Measurements from ENCODE around the gene TMEM171. TPM values are rescaled to one million over a fixed set of nuclear protein-coding genes. Genes with fewer than 3 reads are reported as not detected.

Gene TMEM171
- total RNA-seq (under 1 TPM in 1 of 5 donors, not detected in 4; 0.47 TPM), total RNA-seq (0 to 1.4 (median 0.16) reads per million in 29 experiments)
- total RNA-seq (2013), result 2.3 TPM

GRCh38 chr5:73120222-73121118 is at the start of gene TMEM171:
Gene TMEM171 (plus strand): TSS chr5:73120575. CDS start chr5:73123374, 2,799 bp downstream.
- H3K27ac ChIP-seq (ENCODE audit: low read length), result no peak within 1 kb of the TSS
- DNase-seq (no peak), ATAC-seq (replicated peaks in 1 of 4) (peak in 1 of 4 experiments; percentile 22)
- 3% methylated on average over 88 of the region's 94 CpGs for WGBS (ENCODE audit: insufficient coverage)
- H3K36me3 Mint-ChIP-seq, result no peaks in the 10 kb centered on the region
- peaks cover 20 to 31% (median 27%) of the 10 kb centered on the region in 3 donors for H3K4me1 Mint-ChIP-seq
- CTCF ChIA-PET, result interaction anchor here in 1 of 2 donors (0.5 kb wide), 1 partner anchor 1564 kb away, joined by 3 read pairs; no protein-coding TSS in a partner anchor
- H3K27me3 Mint-ChIP-seq, result peaks cover 51 to 74% of the 10 kb centered on the region in 2 donors
- no peaks in the 10 kb centered on the region for H3K9me3 Mint-ChIP-seq
- peak within 1 kb of the TSS in 1 of 2 donors; percentile 42 for H3K4me3 ChIP-seq (ENCODE audit: control insufficient read depth in 1 of 2, extremely low read depth in 1 of 2, low read length in 1 of 2)
- POLR2A ChIA-PET, result no interaction called here
- H3K9me3 ChIP-seq, result no peaks in the 10 kb centered on the region
- peaks cover 2 to 20% of the 10 kb centered on the region in 2 experiments for H3K4me1 ChIP-seq (ENCODE audit: control insufficient read depth in 1 of 2, extremely low read depth in 1 of 2, insufficient read depth in 2 of 2, low read length in 2 of 2)
- peak within 1 kb of the TSS; percentile 49 to 63 (median 54) for H3K4me3 Mint-ChIP-seq
- H3K27me3 ChIP-seq (replicated peaks in 1 of 2; ENCODE audit: control insufficient read depth in 2 of 2, extremely low read depth in 1 of 2, insufficient read depth in 2 of 2, low read length in 1 of 2), result peaks cover 21 to 28% of the 10 kb centered on the region in 2 experiments
- H3K36me3 ChIP-seq (ENCODE audit: control insufficient read depth in 2 of 2, extremely low read depth in 1 of 2, insufficient read depth in 1 of 2, low read length in 1 of 2), result no peaks in the 10 kb centered on the region
- no peak within 1 kb of the TSS for H3K27ac Mint-ChIP-seq

- no peaks in the 10 kb centered on the region for H3K36me3 ChIP-seq (ENCODE audit: control insufficient read depth in 2 of 2, extremely low read depth in 1 of 2, insufficient read depth in 1 of 2, low read length in 1 of 2)
- CTCF ChIA-PET, result no interaction called here
- Mint-ChIP-seq H3K27ac (no peak overlapping the region), H3K9me3 (no peaks in the 10 kb centered on the region), H3K4me3 (no peak overlapping the region), H3K27me3 (peaks cover 0 to 7% of the 10 kb centered on the region in 2 donors), H3K4me1 (no peaks in the 10 kb centered on the region), H3K36me3 (no peaks in the 10 kb centered on the region)
- DNase-seq (no peak), ATAC-seq (replicated peaks in 1 of 4) (no peak)
- H3K4me1 ChIP-seq (ENCODE audit: control insufficient read depth in 1 of 2, extremely low read depth in 1 of 2, insufficient read depth in 2 of 2, low read length in 2 of 2), result no peaks in the 10 kb centered on the region
- POLR2A ChIA-PET, result no interaction called here
- no CpG with 5 or more reads among the region's 4 CpGs for WGBS (ENCODE audit: insufficient coverage)
- H3K27me3 ChIP-seq (replicated peaks in 1 of 2; ENCODE audit: control insufficient read depth in 2 of 2, extremely low read depth in 1 of 2, insufficient read depth in 2 of 2, low read length in 1 of 2), result no peaks in the 10 kb centered on the region
- H3K4me3 ChIP-seq (ENCODE audit: control insufficient read depth in 1 of 2, extremely low read depth in 1 of 2, low read length in 1 of 2), result no peak overlapping the region
- no peaks in the 10 kb centered on the region for H3K9me3 ChIP-seq
- no peak overlapping the region for H3K27ac ChIP-seq (ENCODE audit: low read length)
Measured at GRCh38 chr5:73081093-73081492, 39.3 kb upstream of the TMEM171 start.

GRCh38 chr5:73088026-73088425 is 32.3 kb upstream of the TMEM171 start:
- Histone ChIP-seq H3K36me3 (ENCODE audit: control insufficient read depth in 2 of 2, extremely low read depth in 1 of 2, insufficient read depth in 1 of 2, low read length in 1 of 2) (no peaks in the 10 kb centered on the region), H3K4me1 (ENCODE audit: control insufficient read depth in 1 of 2, extremely low read depth in 1 of 2, insufficient read depth in 2 of 2, low read length in 2 of 2) (no peaks in the 10 kb centered on the region), H3K27ac (ENCODE audit: low read length) (no peak overlapping the region), H3K4me3 (ENCODE audit: control insufficient read depth in 1 of 2, extremely low read depth in 1 of 2, low read length in 1 of 2) (no peak overlapping the region), H3K27me3 (replicated peaks in 1 of 2; ENCODE audit: control insufficient read depth in 2 of 2, extremely low read depth in 1 of 2, insufficient read depth in 2 of 2, low read length in 1 of 2) (no peaks in the 10 kb centered on the region), H3K9me3 (no peaks in the 10 kb centered on the region)
- no peak overlapping the region for H3K27ac Mint-ChIP-seq
- H3K9me3 Mint-ChIP-seq, result no peaks in the 10 kb centered on the region
- no peak overlapping the region for H3K4me3 Mint-ChIP-seq
- ChIA-PET CTCF (interaction anchor here in 1 of 2 donors (0.6 kb wide), 1 partner anchor 1864 kb away, joined by 3 read pairs; no protein-coding TSS in a partner anchor), POLR2A (no interaction called here)
- H3K27me3 Mint-ChIP-seq, result peaks cover 3 to 16% of the 10 kb centered on the region in 2 donors
- ATAC-seq (replicated peaks in 1 of 4) (no peak), DNase-seq (no peak)
- WGBS (ENCODE audit: insufficient coverage), result no CpG with 5 or more reads among the region's 4 CpGs
- no peaks in the 10 kb centered on the region for H3K4me1 Mint-ChIP-seq
- no peaks in the 10 kb centered on the region for H3K36me3 Mint-ChIP-seq

- H3K4me1 Mint-ChIP-seq, result peaks cover 0 to 2% (median 0%) of the 10 kb centered on the region in 3 donors
- H3K4me3 Mint-ChIP-seq, result no peak overlapping the region
- ATAC-seq (replicated peaks in 1 of 4) (no peak), DNase-seq (no peak)
- Histone ChIP-seq H3K36me3 (ENCODE audit: control insufficient read depth in 2 of 2, extremely low read depth in 1 of 2, insufficient read depth in 1 of 2, low read length in 1 of 2) (no peaks in the 10 kb centered on the region), H3K27me3 (replicated peaks in 1 of 2; ENCODE audit: control insufficient read depth in 2 of 2, extremely low read depth in 1 of 2, insufficient read depth in 2 of 2, low read length in 1 of 2) (no peaks in the 10 kb centered on the region), H3K4me3 (ENCODE audit: control insufficient read depth in 1 of 2, extremely low read depth in 1 of 2, low read length in 1 of 2) (no peak overlapping the region), H3K27ac (ENCODE audit: low read length) (no peak overlapping the region), H3K9me3 (no peaks in the 10 kb centered on the region), H3K4me1 (ENCODE audit: control insufficient read depth in 1 of 2, extremely low read depth in 1 of 2, insufficient read depth in 2 of 2, low read length in 2 of 2) (peaks cover 0 to 3% of the 10 kb centered on the region in 2 experiments)
- no peaks in the 10 kb centered on the region for H3K36me3 Mint-ChIP-seq
- H3K27me3 Mint-ChIP-seq, result peaks cover 13 to 17% of the 10 kb centered on the region in 2 donors
- peaks cover 0 to 11% (median 9%) of the 10 kb centered on the region in 3 donors for H3K9me3 Mint-ChIP-seq
- no peak overlapping the region for H3K27ac Mint-ChIP-seq
- POLR2A ChIA-PET, result no interaction called here
- WGBS (ENCODE audit: insufficient coverage), result 80% methylated on average over 2 of the region's 7 CpGs
- CTCF ChIA-PET, result no interaction called here
Measured at GRCh38 chr5:73093943-73094342, 26.4 kb upstream of the TMEM171 start.

GRCh38 chr5:73094415-73094814 is 26.0 kb upstream of the TMEM171 start:
- DNase-seq (no peak), ATAC-seq (replicated peaks in 1 of 4) (no peak)
- no peaks in the 10 kb centered on the region for H3K27me3 ChIP-seq (replicated peaks in 1 of 2; ENCODE audit: control insufficient read depth in 2 of 2, extremely low read depth in 1 of 2, insufficient read depth in 2 of 2, low read length in 1 of 2)
- H3K4me3 ChIP-seq (ENCODE audit: control insufficient read depth in 1 of 2, extremely low read depth in 1 of 2, low read length in 1 of 2), result no peak overlapping the region
- ChIA-PET POLR2A (no interaction called here), CTCF (no interaction called here)
- H3K36me3 ChIP-seq (ENCODE audit: control insufficient read depth in 2 of 2, extremely low read depth in 1 of 2, insufficient read depth in 1 of 2, low read length in 1 of 2), result no peaks in the 10 kb centered on the region
- Mint-ChIP-seq H3K9me3 (peaks cover 0 to 11% (median 9%) of the 10 kb centered on the region in 3 donors), H3K27me3 (peaks cover 13 to 17% of the 10 kb centered on the region in 2 donors), H3K36me3 (no peaks in the 10 kb centered on the region), H3K27ac (no peak overlapping the region), H3K4me3 (no peak overlapping the region), H3K4me1 (peaks cover 0 to 2% (median 0%) of the 10 kb centered on the region in 3 donors)
- peaks cover 0 to 3% of the 10 kb centered on the region in 2 experiments for H3K4me1 ChIP-seq (ENCODE audit: control insufficient read depth in 1 of 2, extremely low read depth in 1 of 2, insufficient read depth in 2 of 2, low read length in 2 of 2)
- no peak overlapping the region for H3K27ac ChIP-seq (ENCODE audit: low read length)
- no peaks in the 10 kb centered on the region for H3K9me3 ChIP-seq
- no CpG with 5 or more reads among the region's 1 CpG for whole genome bisulfite sequencing (ENCODE audit: insufficient coverage)

GRCh38 chr5:73095564-73096238 is 24.7 kb upstream of the TMEM171 start:
- WGBS (ENCODE audit: insufficient coverage), result no CpG with 5 or more reads among the region's 6 CpGs
- DNase-seq (no peak), ATAC-seq (replicated peaks in 1 of 4) (peak in 1 of 4 experiments; percentile 12)
- H3K9me3 ChIP-seq, result no peaks in the 10 kb centered on the region
- H3K27ac Mint-ChIP-seq, result no peak overlapping the region
- H3K27ac ChIP-seq (ENCODE audit: low read length), result peak overlapping the region; percentile 25
- no peak overlapping the region for H3K4me3 ChIP-seq (ENCODE audit: control insufficient read depth in 1 of 2, extremely low read depth in 1 of 2, low read length in 1 of 2)
- ChIA-PET POLR2A (interaction anchor here in 1 of 2 donors (0.5 kb wide), 1 partner anchor 219 kb away, joined by 7 read pairs; no protein-coding TSS in a partner anchor), CTCF (interaction anchor here (0.6 to 1.1 kb wide), 2 partner anchors 105 to 424 kb away, joined by 3 to 6 read pairs; no protein-coding TSS in a partner anchor)
- H3K4me1 ChIP-seq (ENCODE audit: control insufficient read depth in 1 of 2, extremely low read depth in 1 of 2, insufficient read depth in 2 of 2, low read length in 2 of 2), result peaks cover 0 to 3% of the 10 kb centered on the region in 2 experiments
- peaks cover 16 to 17% of the 10 kb centered on the region in 2 donors for H3K27me3 Mint-ChIP-seq
- H3K4me3 Mint-ChIP-seq, result no peak overlapping the region
- H3K4me1 Mint-ChIP-seq, result peaks cover 0 to 2% (median 0%) of the 10 kb centered on the region in 3 donors
- no peaks in the 10 kb centered on the region for H3K36me3 Mint-ChIP-seq
- H3K27me3 ChIP-seq (replicated peaks in 1 of 2; ENCODE audit: control insufficient read depth in 2 of 2, extremely low read depth in 1 of 2, insufficient read depth in 2 of 2, low read length in 1 of 2), result no peaks in the 10 kb centered on the region
- H3K9me3 Mint-ChIP-seq, result peaks cover 0 to 11% (median 9%) of the 10 kb centered on the region in 3 donors
- H3K36me3 ChIP-seq (ENCODE audit: control insufficient read depth in 2 of 2, extremely low read depth in 1 of 2, insufficient read depth in 1 of 2, low read length in 1 of 2), result no peaks in the 10 kb centered on the region

Data from T-cell (primary cell).